Smooth muscle cell (in vitro differentiated cells): Measurements from ENCODE around the gene ADGRD1. TPM values are rescaled to one million over a fixed set of nuclear protein-coding genes. Genes with fewer than 3 reads are reported as not detected.

ENCODE experiments used
- DNase-seq: peaks from one replicate; lab custom pipeline; 2025; ENCODE audit not compliant: unreplicated experiment; lab: John Stamatoyannopoulos, UW
- H2AFZ ChIP-seq: fragments of 200-600 bp; sonication (generic); 2 replicates; pipeline ENCODE4 v1.6.0; 2016; ENCODE audit warnings: antibody characterized with exemption, low read depth, mild to moderate bottlenecking
- H3F3A ChIP-seq: fragments of 200-600 bp; sonication (generic); 2 replicates; pipeline ENCODE4 v1.6.0; 2017; ENCODE audit warnings: antibody characterized with exemption, low read depth
- H3K27ac ChIP-seq: fragments of 200-600 bp; sonication (generic); 2 replicates; pipeline ENCODE4 v1.5.1; 2016; ENCODE audit warnings: low read depth, mild to moderate bottlenecking
- H3K27me3 ChIP-seq: fragments of 200-600 bp; sonication (generic); 2 replicates; pipeline ENCODE4 v1.6.1; 2016; ENCODE audit warnings: low read depth, mild to moderate bottlenecking
- H3K36me3 ChIP-seq: fragments of 200-600 bp; sonication (generic); 2 replicates; pipeline ENCODE4 v1.5.1; 2016; ENCODE audit warnings: low read depth
- H3K4me1 ChIP-seq: fragments of 200-600 bp; sonication (generic); 2 replicates; pipeline ENCODE4 v1.5.1; 2016; ENCODE audit warnings: low read depth
- H3K4me2 ChIP-seq: fragments of 200-600 bp; sonication (generic); 2 replicates; pipeline ENCODE4 v1.6.0; 2016; ENCODE audit warnings: mild to moderate bottlenecking
- H3K4me3 ChIP-seq: fragments of 200-600 bp; sonication (generic); 2 replicates; pipeline ENCODE4 v1.5.1; 2016; ENCODE audit warnings: mild to moderate bottlenecking
- H3K79me2 ChIP-seq: fragments of 200-600 bp; sonication (generic); 2 replicates; pipeline ENCODE4 v1.6.0; 2016; ENCODE audit warnings: low read depth, mild to moderate bottlenecking
- H3K9ac ChIP-seq: fragments of 200-600 bp; sonication (generic); 2 replicates; pipeline ENCODE4 v1.6.0; 2016; ENCODE audit warnings: low read depth
- H3K9me3 ChIP-seq: fragments of 200-600 bp; sonication (generic); replicated peaks from 2 replicates; pipeline ENCODE4 v1.5.1; 2016; ENCODE audit warnings: low read depth
- H4K20me1 ChIP-seq: fragments of 200-600 bp; sonication (generic); 2 replicates; pipeline ENCODE4 v1.6.0; 2016; ENCODE audit warnings: low read depth
- CTCF ChIP-seq: fragments of 200-600 bp; sonication (generic); IDR thresholded peaks from 2 replicates; pipeline ENCODE4 v1.5.1; 2017; ENCODE audit warnings: borderline replicate concordance, mild to moderate bottlenecking, antibody characterized with exemption; ENCODE audit not compliant: insufficient read depth, poor library complexity, severe bottlenecking
- WGBS: methylation state at CpG from one replicate; pipeline ENCODE4 v1.1.7; 2016; ENCODE audit warnings: low lambda C conversion rate; 5-methylcytosine and 5-hydroxymethylcytosine counted together
- polyA plus RNA-seq: library from polyadenylated mRNA; unstranded; fragments of >200 nt; fragmentation: Nextera tagmentation; extraction: Ambion mirVana; gene quantifications from 2 replicates; pipeline ENCODE4 v1.2.1, GENCODE V29; 2016
- total RNA-seq: library from RNA; depleted of rRNA; stranded (reverse); fragments of >200 nt; gene quantifications from 2 replicates; pipeline ENCODE4 v1.2.3, GENCODE V29; 2014

Gene ADGRD1
- total and polyA plus RNA-seq, 2 experiments from 2014 or later: 0.14 TPM; not detected in 1

- Histone ChIP-seq H3K36me3 (no peaks in the 10 kb centered on the region), H3K79me2 (no peaks in the 10 kb centered on the region), H3K27me3 (peaks cover 5% of the 10 kb centered on the region), H3K4me2 (no peak overlapping the region), H3F3A (no peaks in the 10 kb centered on the region), H2AFZ (no peak overlapping the region), H4K20me1 (no peaks in the 10 kb centered on the region), H3K27ac (no peak overlapping the region), H3K9me3 (no peaks in the 10 kb centered on the region), H3K9ac (no peak overlapping the region), H3K4me3 (no peak overlapping the region), H3K4me1 (no peaks in the 10 kb centered on the region)
- no peak for DNase-seq
- WGBS: 76% methylated on average over 7 of the region's 7 CpGs
- TF ChIP-seq CTCF: no peak
Observed at GRCh38 chr12:131055596-131056233, 102.0 kb downstream of the ADGRD1 start.

GRCh38 chr12:131056626-131057025 lies 102.9 kb downstream of the ADGRD1 start:
- no peak for TF ChIP-seq CTCF
- Histone ChIP-seq H3K27me3 (peaks cover 5% of the 10 kb centered on the region), H3K79me2 (no peaks in the 10 kb centered on the region)

GRCh38 chr12:131057211-131057721 lies 103.6 kb downstream of the ADGRD1 start:
- H3K27me3 ChIP-seq: peaks cover 5% of the 10 kb centered on the region
- no peak overlapping the region for H3K4me2 ChIP-seq
- WGBS: 91% methylated on average over 23 of the region's 25 CpGs
- no peaks in the 10 kb centered on the region for H4K20me1 ChIP-seq
- H3K9ac ChIP-seq: no peak overlapping the region
- no peaks in the 10 kb centered on the region for H3K36me3 ChIP-seq
- TF ChIP-seq CTCF: no peak
- no peaks in the 10 kb centered on the region for H3F3A ChIP-seq
- no peak overlapping the region for H3K4me3 ChIP-seq
- DNase-seq: no peak
- H3K9me3 ChIP-seq: no peaks in the 10 kb centered on the region
- no peak overlapping the region for H2AFZ ChIP-seq
- H3K27ac ChIP-seq: no peak overlapping the region
- no peaks in the 10 kb centered on the region for H3K79me2 ChIP-seq
- no peaks in the 10 kb centered on the region for H3K4me1 ChIP-seq

More at GRCh38 chr12:131056626-131057025, 102.9 kb downstream of the ADGRD1 start:
- Histone ChIP-seq H3K4me1 (no peaks in the 10 kb centered on the region), H3K36me3 (no peaks in the 10 kb centered on the region), H2AFZ (no peak overlapping the region), H3K4me3 (no peak overlapping the region), H3F3A (no peaks in the 10 kb centered on the region), H3K9me3 (no peaks in the 10 kb centered on the region), H3K9ac (no peak overlapping the region), H4K20me1 (no peaks in the 10 kb centered on the region), H3K4me2 (no peak overlapping the region), H3K27ac (no peak overlapping the region)
- DNase-seq: no peak
- 91% methylated on average over 10 of the region's 10 CpGs for WGBS
